HEK293T (cell line): ENCODE measurements around the gene DSC2.

Experiments used
- BHLHE40 ChIP-seq: fragments of 450-650 bp; IDR thresholded peaks from 2 replicates; pipeline ENCODE4 v1.6.1; 2016; ENCODE audit warnings: mild to moderate bottlenecking, moderate library complexity, borderline replicate concordance
- ELF4 ChIP-seq: fragments of 450-650 bp; IDR thresholded peaks from 2 replicates; pipeline ENCODE4 v1.6.1; 2017; ENCODE audit warnings: antibody characterized with exemption
- FOXM1 ChIP-seq: fragments of 450-650 bp; IDR thresholded peaks from 2 replicates; pipeline ENCODE4 v1.6.1; 2017; ENCODE audit warnings: mild to moderate bottlenecking, borderline replicate concordance
- NFRKB ChIP-seq: fragments of 450-650 bp; IDR thresholded peaks from 2 replicates; pipeline ENCODE4 v1.6.1; 2016; ENCODE audit warnings: mild to moderate bottlenecking, moderate library complexity
- SP1 ChIP-seq: fragments of 450-650 bp; IDR thresholded peaks from 2 replicates; pipeline ENCODE4 v1.6.1; 2017
- SUZ12 ChIP-seq: fragments of 450-650 bp; IDR thresholded peaks from 2 replicates; pipeline ENCODE4 v1.6.1; 2016; ENCODE audit warnings: mild to moderate bottlenecking
- TF ChIP-seq, protein P1 (sequence below): fragments of 450-650 bp; IDR thresholded peaks from 2 replicates; pipeline ENCODE4 v1.6.1; 2016

DNA sequence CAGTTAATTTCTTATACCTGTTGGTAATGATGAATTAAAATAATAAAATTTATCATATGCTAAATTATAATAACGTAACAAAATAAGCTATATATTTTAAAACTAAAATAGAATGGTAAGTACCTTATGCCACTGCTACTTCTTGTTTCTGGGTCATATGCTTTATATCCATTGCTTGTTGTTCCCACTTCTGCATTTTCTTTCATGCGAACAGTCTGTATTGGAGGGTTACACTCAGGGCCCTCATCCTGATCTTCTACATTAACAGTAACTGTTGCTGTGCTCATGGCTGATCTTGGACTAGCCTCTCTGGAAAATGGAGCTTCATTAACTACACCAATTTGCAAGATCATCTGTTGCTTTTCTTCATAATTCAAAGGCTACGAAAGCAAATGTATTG lies 22.2 kb downstream of the DSC2 start:
- TF ChIP-seq NFRKB (no peak), BHLHE40 (no peak), SP1 (no peak), ELF4 (no peak), SUZ12 (no peak), FOXM1 (no peak)
- TF ChIP-seq, protein P1, sequence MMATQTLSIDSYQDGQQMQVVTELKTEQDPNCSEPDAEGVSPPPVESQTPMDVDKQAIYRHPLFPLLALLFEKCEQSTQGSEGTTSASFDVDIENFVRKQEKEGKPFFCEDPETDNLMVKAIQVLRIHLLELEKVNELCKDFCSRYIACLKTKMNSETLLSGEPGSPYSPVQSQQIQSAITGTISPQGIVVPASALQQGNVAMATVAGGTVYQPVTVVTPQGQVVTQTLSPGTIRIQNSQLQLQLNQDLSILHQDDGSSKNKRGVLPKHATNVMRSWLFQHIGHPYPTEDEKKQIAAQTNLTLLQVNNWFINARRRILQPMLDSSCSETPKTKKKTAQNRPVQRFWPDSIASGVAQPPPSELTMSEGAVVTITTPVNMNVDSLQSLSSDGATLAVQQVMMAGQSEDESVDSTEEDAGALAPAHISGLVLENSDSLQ, result no peak
